CD4-positive, alpha-beta T cell (primary cell): ENCODE results near the gene GRIN3B. TPM values are rescaled to one million over a fixed set of nuclear protein-coding genes. Genes with fewer than 3 reads are reported as not detected.

Experiments
- ATAC-seq: fragments of 200-7000 bp; cut with Tn5 transposase; one replicate; pipeline ENCODE4 v1.10.0; 2022; ENCODE audit warnings: mild to moderate bottlenecking; ENCODE audit not compliant: poor library complexity
- CTCF ChIA-PET: fragments of 350-600 bp; sonication (Branson Sonifier 250); formaldehyde crosslinking; loops from one replicate; lab custom pipeline; 2021; ENCODE audit warnings: antibody characterized with exemption, inconsistent platforms; lab: Charles Lee
- POLR2A ChIA-PET: fragments of 350-600 bp; sonication (Branson Sonifier 250); formaldehyde crosslinking; loops from one replicate; lab custom pipeline; 2021; ENCODE audit warnings: antibody characterized with exemption, inconsistent platforms; lab: Charles Lee
- DNase-seq, 14 experiments: peaks; one replicate each; pipeline ENCODE4 v3.0.0-alpha.2; 2013 to 2020; ENCODE audit warnings: mixed read lengths in 2 of 14
- H3K27ac ChIP-seq, 2 donors: one replicate each; pipeline versions ENCODE4 v1.5.1 to v1.7.0; 2013; ENCODE audit warnings: low read length in 2 of 2, low read depth in 1 of 2, mild to moderate bottlenecking in 1 of 2
- H3K27me3 ChIP-seq, 2 experiments: 1 replicate in 1 of 2; 2 replicates in 1 of 2; pipeline versions ENCODE4 v1.6.1 to v1.7.0; 2013; ENCODE audit warnings: low read length in 2 of 2, control low read depth in 1 of 2, mild to moderate bottlenecking in 1 of 2, moderate library complexity in 1 of 2; ENCODE audit not compliant: insufficient read depth in 2 of 2, control insufficient read depth in 1 of 2
- H3K36me3 ChIP-seq: one replicate; pipeline ENCODE4 v1.6.1; 2013; ENCODE audit warnings: low read length, control low read depth; ENCODE audit not compliant: insufficient read depth
- H3K4me1 ChIP-seq: one replicate; pipeline ENCODE4 v1.6.1; 2013; ENCODE audit warnings: low read length, control low read depth; ENCODE audit not compliant: insufficient read depth
- H3K4me3 ChIP-seq: one replicate; pipeline ENCODE4 v1.5.1; 2013; ENCODE audit warnings: mild to moderate bottlenecking, low read length, moderate library complexity
- H3K9me3 ChIP-seq, 2 experiments: 1 replicate in 1 of 2; 2 replicates in 1 of 2; pipeline versions ENCODE4 v1.6.1 to v1.7.0; 2013; ENCODE audit warnings: low read length in 2 of 2, mild to moderate bottlenecking in 2 of 2, control low read depth in 1 of 2, moderate library complexity in 1 of 2; ENCODE audit not compliant: control insufficient read depth in 1 of 2, insufficient read depth in 1 of 2
- H3K27ac Mint-ChIP-seq: one replicate; pipeline ENCODE4 v1.8.0; 2020; ENCODE audit warnings: mixed read lengths
- H3K27me3 Mint-ChIP-seq: one replicate; pipeline ENCODE4 v1.8.0; 2021; ENCODE audit warnings: mixed read lengths
- H3K36me3 Mint-ChIP-seq: one replicate; pipeline ENCODE4 v1.8.0; 2021; ENCODE audit warnings: low read depth, mixed read lengths
- H3K4me1 Mint-ChIP-seq: one replicate; pipeline ENCODE4 v1.8.0; 2021; ENCODE audit warnings: low read depth, mixed read lengths
- H3K4me3 Mint-ChIP-seq: one replicate; pipeline ENCODE4 v1.8.0; 2020; ENCODE audit warnings: mild to moderate bottlenecking, mixed read lengths
- H3K9me3 Mint-ChIP-seq: one replicate; pipeline ENCODE4 v1.8.0; 2020; ENCODE audit warnings: mixed read lengths
- intact Hi-C, 2 experiments: fragments of 100-400 bp; cut with DNase I in 1 of 2; cut with micrococcal nuclease in 1 of 2; formaldehyde crosslinking; loops; one replicate each; pipeline versions ENCODE4 v1.15.1 to v1.9.0; 2023 to 2025; cut with DNase I, micrococcal nuclease
- total RNA-seq, 174 experiments: library from RNA in 2 of 174; stranded (reverse) in 2 of 174; gene quantifications; one replicate each; pipeline ENCODE4 v1.2.3 and lab custom pipeline; 2021 to 2026
- TF ChIP-seq, protein P1 (sequence below): fragments of 200-600 bp; IDR thresholded peaks from one replicate; pipeline ENCODE4 v1.8.0; 2022; ENCODE audit warnings: antibody characterized with exemption, mild to moderate bottlenecking

The GRIN3B gene
- total RNA-seq, 2 experiments from 2014 or later, result 0.17 to 0.22 TPM

DNA sequence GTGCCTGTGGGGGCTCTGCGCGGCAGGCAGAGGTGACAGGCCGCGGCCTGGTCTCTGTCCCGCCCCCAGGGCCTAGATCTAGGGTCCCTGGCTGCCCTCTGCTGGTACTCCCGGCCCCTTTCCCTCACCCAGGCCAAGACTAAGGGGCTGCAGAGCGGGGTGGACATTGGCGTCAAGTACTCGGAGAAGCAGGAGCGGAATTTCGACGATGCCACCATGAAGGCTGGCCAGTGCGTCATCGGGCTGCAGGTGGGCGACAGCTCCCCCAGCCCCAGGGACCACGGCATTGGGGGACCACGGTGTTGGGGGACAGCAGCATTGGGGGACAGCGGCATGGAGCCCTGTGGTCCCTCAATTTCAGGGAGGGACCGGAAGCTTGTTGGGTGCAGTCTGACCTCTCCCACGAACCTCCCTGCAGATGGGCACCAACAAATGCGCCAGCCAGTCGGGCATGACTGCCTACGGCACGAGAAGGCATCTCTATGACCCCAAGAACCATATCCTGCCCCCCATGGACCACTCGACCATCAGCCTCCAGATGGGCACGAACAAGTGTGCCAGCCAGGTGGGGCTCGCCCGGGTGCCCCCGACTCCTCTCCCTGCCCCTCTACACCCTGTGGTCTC, 35.9 kb downstream of the GRIN3B start:
- Mint-ChIP-seq H3K27ac (peak overlapping the region; percentile 92), H3K36me3 (peaks cover 77% of the 10 kb centered on the region), H3K27me3 (no peaks in the 10 kb centered on the region), H3K4me1 (peaks cover 63% of the 10 kb centered on the region), H3K4me3 (peak overlapping the region; percentile 50), H3K9me3 (no peaks in the 10 kb centered on the region)
- POLR2A ChIA-PET, result interaction anchor here (0.8 to 9.0 kb wide), 7 partner anchors 8 to 233 kb away, joined by 3 to 203 read pairs (median 90); partner anchors contain the start of genes ARHGAP45, CIRBP, CNN2 and RNU6-2
- no peak for ATAC-seq
- intact Hi-C loops, result no loop called here
- peaks cover 82% of the 10 kb centered on the region for H3K4me1 ChIP-seq
- H3K27ac ChIP-seq, result peak overlapping the region in 1 of 2 donors; percentile 21
- peak in 4 of 14 experiments; percentile 33 to 70 (median 42) for DNase-seq
- TF ChIP-seq, protein P1, sequence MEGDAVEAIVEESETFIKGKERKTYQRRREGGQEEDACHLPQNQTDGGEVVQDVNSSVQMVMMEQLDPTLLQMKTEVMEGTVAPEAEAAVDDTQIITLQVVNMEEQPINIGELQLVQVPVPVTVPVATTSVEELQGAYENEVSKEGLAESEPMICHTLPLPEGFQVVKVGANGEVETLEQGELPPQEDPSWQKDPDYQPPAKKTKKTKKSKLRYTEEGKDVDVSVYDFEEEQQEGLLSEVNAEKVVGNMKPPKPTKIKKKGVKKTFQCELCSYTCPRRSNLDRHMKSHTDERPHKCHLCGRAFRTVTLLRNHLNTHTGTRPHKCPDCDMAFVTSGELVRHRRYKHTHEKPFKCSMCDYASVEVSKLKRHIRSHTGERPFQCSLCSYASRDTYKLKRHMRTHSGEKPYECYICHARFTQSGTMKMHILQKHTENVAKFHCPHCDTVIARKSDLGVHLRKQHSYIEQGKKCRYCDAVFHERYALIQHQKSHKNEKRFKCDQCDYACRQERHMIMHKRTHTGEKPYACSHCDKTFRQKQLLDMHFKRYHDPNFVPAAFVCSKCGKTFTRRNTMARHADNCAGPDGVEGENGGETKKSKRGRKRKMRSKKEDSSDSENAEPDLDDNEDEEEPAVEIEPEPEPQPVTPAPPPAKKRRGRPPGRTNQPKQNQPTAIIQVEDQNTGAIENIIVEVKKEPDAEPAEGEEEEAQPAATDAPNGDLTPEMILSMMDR, result no peak
- H3K4me3 ChIP-seq, result no peak overlapping the region
- no peaks in the 10 kb centered on the region for H3K9me3 ChIP-seq
- CTCF ChIA-PET, result interaction anchor here (1.0 kb wide), 1 partner anchor 15 kb away, joined by 5 read pairs; the partner anchor contains the start of gene RNU6-2
- no peaks in the 10 kb centered on the region for H3K27me3 ChIP-seq
- peaks cover 48% of the 10 kb centered on the region for H3K36me3 ChIP-seq

DNA sequence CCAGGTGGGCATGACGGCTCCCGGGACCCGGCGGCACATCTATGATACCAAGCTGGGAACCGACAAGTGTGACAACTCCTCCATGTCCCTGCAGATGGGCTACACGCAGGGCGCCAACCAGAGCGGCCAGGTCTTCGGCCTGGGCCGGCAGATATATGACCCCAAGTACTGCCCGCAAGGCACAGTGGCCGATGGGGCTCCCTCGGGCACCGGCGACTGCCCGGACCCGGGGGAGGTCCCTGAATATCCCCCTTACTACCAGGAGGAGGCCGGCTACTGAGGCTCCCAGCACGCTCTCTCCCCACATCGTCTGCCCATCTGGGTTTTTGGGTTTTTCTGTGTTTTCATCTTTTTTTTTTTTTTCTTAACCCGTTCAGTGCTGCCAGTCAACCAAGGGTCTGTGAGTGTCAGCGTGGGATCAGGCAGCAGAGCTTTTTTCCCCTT, 37.4 kb downstream of the GRIN3B start:
- H3K27me3 Mint-ChIP-seq, result no peaks in the 10 kb centered on the region
- H3K36me3 Mint-ChIP-seq, result peaks cover 72% of the 10 kb centered on the region
- H3K27ac Mint-ChIP-seq, result peak overlapping the region; percentile 92
- ChIA-PET POLR2A (interaction anchor here (0.7 to 9.0 kb wide), 9 partner anchors 9 to 237 kb away, joined by 3 to 203 read pairs (median 48); partner anchors contain the start of genes ARHGAP45, CIRBP, CNN2 and FAM174C), CTCF (interaction anchor here (1.0 to 3.6 kb wide), 4 partner anchors 9 to 27 kb away, joined by 3 to 20 read pairs (median 4); partner anchors contain the start of genes RNU6-2 and TMEM259)
- H3K27me3 ChIP-seq, result no peaks in the 10 kb centered on the region
- H3K4me1 ChIP-seq, result peaks cover 82% of the 10 kb centered on the region
- H3K27ac ChIP-seq, result peak overlapping the region; percentile 59 to 60
- H3K9me3 ChIP-seq, result no peaks in the 10 kb centered on the region
- intact Hi-C loops, result loop anchor here in 1 of 2 experiments (2.0 kb wide), 1 partner anchor 31 kb away; no protein-coding TSS in a partner anchor
- H3K4me1 Mint-ChIP-seq, result peaks cover 59% of the 10 kb centered on the region
- ATAC-seq, result no peak
- peak overlapping the region; percentile 100 for H3K4me3 Mint-ChIP-seq
- peaks cover 49% of the 10 kb centered on the region for H3K36me3 ChIP-seq
- H3K9me3 Mint-ChIP-seq, result no peaks in the 10 kb centered on the region
- TF ChIP-seq, protein P1, result no peak
- peak overlapping the region; percentile 22 for H3K4me3 ChIP-seq
- peak in 1 of 14 experiments; percentile 8 for DNase-seq

DNA sequence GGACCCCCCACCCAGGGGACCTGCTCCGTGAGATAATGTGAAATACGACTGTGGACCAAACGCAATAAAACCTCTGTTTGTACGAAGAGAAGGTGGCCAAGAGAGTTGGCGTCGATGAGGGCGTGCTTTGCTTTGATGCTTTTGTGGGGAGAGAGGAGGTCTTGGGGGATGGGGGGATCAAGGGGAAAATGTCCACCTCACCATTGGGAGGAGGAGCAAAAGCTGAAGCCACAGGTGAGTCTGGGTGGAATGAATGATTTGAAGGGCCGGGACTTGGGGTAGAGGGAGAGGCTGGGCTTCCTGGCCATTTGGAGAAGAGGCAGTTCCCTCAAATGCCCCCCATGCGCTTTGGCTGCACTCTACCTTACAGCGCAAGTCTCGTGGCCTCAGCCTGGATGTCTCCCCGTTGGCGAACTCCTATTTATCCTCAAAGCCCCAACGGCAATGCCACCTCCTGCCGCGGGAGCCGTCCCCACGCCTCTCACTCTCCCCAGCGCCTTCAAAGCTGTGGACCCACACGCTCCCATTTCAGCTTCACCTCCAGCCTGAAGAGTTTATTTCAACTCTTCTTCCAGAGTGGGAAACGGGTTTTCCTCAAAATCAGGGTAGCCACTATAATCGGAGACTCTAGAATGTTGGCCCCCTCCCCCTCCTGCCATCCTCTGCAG, 38.9 kb downstream of the GRIN3B start:
- H3K4me3 Mint-ChIP-seq, result peak overlapping the region; percentile 100
- DNase-seq (peak in 3 of 14 experiments; percentile 46 to 60 (median 50)), ATAC-seq (no peak)
- H3K36me3 Mint-ChIP-seq, result peaks cover 65% of the 10 kb centered on the region
- H3K27ac Mint-ChIP-seq, result peak overlapping the region; percentile 92
- TF ChIP-seq, protein P1, result no peak
- Histone ChIP-seq H3K9me3 (no peaks in the 10 kb centered on the region), H3K4me1 (peaks cover 81% of the 10 kb centered on the region), H3K4me3 (peak overlapping the region; percentile 91), H3K27me3 (no peaks in the 10 kb centered on the region), H3K27ac (no peak overlapping the region), H3K36me3 (peaks cover 53% of the 10 kb centered on the region)
- H3K4me1 Mint-ChIP-seq, result peaks cover 51% of the 10 kb centered on the region
- ChIA-PET CTCF (interaction anchor here (1.0 to 3.6 kb wide), 4 partner anchors 17 to 205 kb away, joined by 3 to 20 read pairs (median 4); partner anchors contain the start of genes RNU6-2 and TMEM259), POLR2A (interaction anchor here (0.6 to 9.0 kb wide), 19 partner anchors 11 to 236 kb away, joined by 3 to 203 read pairs (median 5); partner anchors contain the start of genes ARHGAP45, CIRBP, CNN2 and FAM174C)
- intact Hi-C loops, result loop anchor here (1.0 to 2.0 kb wide), 2 partner anchors 18 to 30 kb away; partner anchors contain the start of genes RNU6-2 (in 1 of the 2) and TMEM259 (in 1 of the 2)
- H3K27me3 Mint-ChIP-seq, result no peaks in the 10 kb centered on the region
- H3K9me3 Mint-ChIP-seq, result no peaks in the 10 kb centered on the region
